AG10803 (cell line): ENCODE measurements around the gene SAP130.

Source experiments
- DNase-seq: peaks from one replicate; pipeline ENCODE4 v3.0.0; 2010; ENCODE audit warnings: low read depth
- H3K4me3 ChIP-seq: 2 replicates; pipeline ENCODE4 v1.5.1; 2011; ENCODE audit warnings: mild to moderate bottlenecking, low read length, control low read depth
- CTCF ChIP-seq: conservative IDR thresholded peaks from 2 replicates; pipeline ENCODE4 v1.5.1; 2011; ENCODE audit warnings: mild to moderate bottlenecking, low read length, control low read depth, inconsistent platforms

The SAP130 gene

GRCh38 chr2:128057334-128057733 is 29.5 kb upstream of the SAP130 start:
- DNase-seq: no peak
- TF ChIP-seq CTCF: no peak

GRCh38 chr2:128054104-128054885 is 26.4 kb upstream of the SAP130 start:
- H3K4me3 ChIP-seq: no peak overlapping the region
- no peak for DNase-seq
- no peak for TF ChIP-seq CTCF

More at GRCh38 chr2:128057334-128057733, 29.5 kb upstream of the SAP130 start:
- no peak overlapping the region for H3K4me3 ChIP-seq

- DNase-seq: no peak
- no peak overlapping the region for H3K4me3 ChIP-seq
- TF ChIP-seq CTCF: no peak
Observed at GRCh38 chr2:128053331-128053730, 25.5 kb upstream of the SAP130 start.

GRCh38 chr2:128043041-128043440 is 15.2 kb upstream of the SAP130 start:
- no peak for DNase-seq

GRCh38 chr2:128041561-128041960 is 13.7 kb upstream of the SAP130 start:
- no peak overlapping the region for H3K4me3 ChIP-seq
- no peak for DNase-seq
- no peak for TF ChIP-seq CTCF

More at GRCh38 chr2:128043041-128043440, 15.2 kb upstream of the SAP130 start:
- TF ChIP-seq CTCF: no peak
- no peak overlapping the region for H3K4me3 ChIP-seq

GRCh38 chr2:128040166-128040771 is 12.4 kb upstream of the SAP130 start:
- no peak for DNase-seq
- no peak overlapping the region for H3K4me3 ChIP-seq
- no peak for TF ChIP-seq CTCF

GRCh38 chr2:128039535-128039934 is 11.7 kb upstream of the SAP130 start:
- no peak for DNase-seq
- TF ChIP-seq CTCF: no peak
- H3K4me3 ChIP-seq: no peak overlapping the region
